ENCODE results near the gene KRT7.

DNA sequence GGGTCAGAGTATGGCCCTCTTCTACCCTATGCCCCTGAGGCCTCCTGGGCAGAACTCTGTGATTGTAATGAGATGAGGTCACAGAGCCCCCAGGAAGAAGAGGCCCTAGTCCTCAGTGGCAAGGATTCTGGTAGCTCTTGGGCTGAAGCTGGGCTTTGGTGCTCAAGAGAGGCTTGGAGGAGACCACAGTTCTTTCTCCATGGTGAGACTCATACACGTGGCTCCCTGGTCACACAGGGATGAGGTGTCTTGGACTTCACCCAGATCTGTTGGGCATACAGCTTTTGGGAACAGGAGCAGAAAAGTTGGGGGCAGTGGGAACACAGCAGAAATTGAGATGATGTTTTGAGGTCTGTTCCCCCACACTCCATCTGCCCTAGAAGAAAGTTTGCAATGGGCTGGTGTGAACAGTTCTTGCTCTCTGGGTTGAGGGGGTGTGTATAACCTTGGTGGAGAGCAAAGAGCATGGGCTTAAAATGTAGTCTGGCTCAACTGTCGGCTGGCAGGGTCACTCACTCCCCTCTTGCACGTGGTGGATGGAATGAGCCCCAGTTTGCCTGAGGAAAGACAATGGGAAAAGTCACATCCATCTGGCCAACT lies 41.6 kb downstream of the KRT7 start, which contains the start of gene KRT86:
- TF ChIP-seq, protein P1, sequence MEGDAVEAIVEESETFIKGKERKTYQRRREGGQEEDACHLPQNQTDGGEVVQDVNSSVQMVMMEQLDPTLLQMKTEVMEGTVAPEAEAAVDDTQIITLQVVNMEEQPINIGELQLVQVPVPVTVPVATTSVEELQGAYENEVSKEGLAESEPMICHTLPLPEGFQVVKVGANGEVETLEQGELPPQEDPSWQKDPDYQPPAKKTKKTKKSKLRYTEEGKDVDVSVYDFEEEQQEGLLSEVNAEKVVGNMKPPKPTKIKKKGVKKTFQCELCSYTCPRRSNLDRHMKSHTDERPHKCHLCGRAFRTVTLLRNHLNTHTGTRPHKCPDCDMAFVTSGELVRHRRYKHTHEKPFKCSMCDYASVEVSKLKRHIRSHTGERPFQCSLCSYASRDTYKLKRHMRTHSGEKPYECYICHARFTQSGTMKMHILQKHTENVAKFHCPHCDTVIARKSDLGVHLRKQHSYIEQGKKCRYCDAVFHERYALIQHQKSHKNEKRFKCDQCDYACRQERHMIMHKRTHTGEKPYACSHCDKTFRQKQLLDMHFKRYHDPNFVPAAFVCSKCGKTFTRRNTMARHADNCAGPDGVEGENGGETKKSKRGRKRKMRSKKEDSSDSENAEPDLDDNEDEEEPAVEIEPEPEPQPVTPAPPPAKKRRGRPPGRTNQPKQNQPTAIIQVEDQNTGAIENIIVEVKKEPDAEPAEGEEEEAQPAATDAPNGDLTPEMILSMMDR (conservative IDR thresholded peaks at IDR 0.05) = no peak
- TF ChIP-seq EZH2 (IDR thresholded peaks at IDR 0.05; ENCODE audit: low read depth) = no peak
